GM19467 (cell line): ENCODE measurements around the gene RAB17.

ENCODE experiments used
- ATAC-seq: cut with Tn5 transposase; IDR thresholded peaks from one replicate; pipeline ENCODE4 v1.9.1; 2021; ENCODE audit warnings: mild to moderate bottlenecking, moderate library complexity; ENCODE audit not compliant: unreplicated experiment

RAB17 gene

DNA sequence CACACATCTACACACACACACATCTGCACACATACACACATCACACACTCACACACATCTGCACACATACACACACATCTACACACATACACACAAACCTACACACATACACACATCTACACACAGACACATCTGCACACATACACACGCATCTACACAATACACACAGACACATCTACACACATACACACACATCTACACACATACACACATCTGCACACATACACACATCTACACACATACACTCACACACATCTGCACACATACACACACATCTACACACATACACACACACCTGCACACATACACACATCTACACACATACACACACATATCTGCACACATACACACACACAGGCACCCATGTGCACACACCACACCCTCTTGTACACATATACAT lies 24.6 kb downstream of the RAB17 start:
- ATAC-seq, result no peak

DNA sequence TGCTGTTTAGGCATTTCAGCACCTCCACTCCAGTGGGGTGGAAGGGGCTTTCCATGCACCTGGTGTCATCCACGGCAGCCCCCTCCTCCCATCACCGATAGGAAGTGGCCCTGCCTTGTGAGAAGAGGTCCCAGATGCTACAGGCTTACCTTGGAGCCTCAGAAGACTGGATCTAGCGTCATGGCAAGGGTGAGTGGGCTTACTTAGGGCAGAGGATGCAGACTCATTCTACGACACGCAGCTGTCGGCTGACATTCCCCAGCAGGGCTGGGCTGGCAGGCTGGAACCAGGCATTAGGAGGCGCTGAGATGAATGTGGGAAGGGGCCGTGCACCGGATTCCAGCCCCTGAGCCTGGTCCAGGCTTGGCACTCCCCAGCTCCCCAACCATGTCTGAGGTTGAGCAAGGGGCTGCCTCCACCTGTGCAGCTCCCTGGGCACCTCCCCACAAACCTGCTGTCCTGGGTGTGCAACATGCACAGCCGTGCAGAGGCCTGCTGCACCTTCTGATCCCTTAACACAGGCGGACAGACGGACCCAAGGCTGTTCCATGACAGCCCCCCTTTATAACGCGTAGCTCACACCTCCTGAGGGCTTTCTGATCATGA lies 25.9 kb downstream of the RAB17 start:
- ATAC-seq, result no peak

DNA sequence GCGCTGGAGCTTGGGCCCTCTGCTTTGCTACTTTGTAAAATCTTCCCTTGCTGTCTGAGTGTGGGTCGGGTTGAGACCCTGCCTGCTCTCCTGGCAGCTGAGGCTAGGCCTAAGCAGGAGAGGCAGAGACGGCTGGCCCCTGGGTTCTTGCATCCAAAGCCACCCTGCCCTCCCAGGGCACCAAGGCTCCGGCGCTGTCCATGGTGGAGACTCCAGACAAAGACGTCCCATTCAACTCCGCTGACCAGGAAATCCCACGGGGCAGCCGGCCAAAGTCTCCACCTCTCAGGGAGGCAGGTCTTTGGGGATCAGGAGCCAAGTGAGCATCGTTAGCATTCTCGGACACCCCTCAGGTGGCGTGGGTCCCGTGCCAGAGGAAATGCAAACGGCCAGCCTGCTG lies 26.7 kb downstream of the RAB17 start:
- ATAC-seq, result no peak

DNA sequence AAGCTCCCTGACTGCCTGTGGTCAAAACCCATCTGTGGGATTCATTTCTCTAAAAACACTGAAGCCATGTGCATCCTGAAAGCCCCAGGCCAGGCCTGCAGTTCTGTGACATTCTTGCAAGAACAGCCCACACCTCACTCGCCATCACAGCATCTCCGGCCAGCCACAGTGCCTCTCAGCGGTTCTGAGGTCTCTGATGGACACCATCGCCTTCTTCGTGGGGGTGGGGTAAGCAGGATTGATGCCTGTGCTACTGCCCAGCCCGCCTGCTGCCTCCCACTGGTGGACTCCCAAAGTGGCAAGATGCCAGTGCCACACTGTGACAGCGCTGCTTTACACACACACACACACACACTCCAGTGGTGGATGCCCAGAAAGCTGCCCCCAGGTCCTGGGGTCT lies 29.3 kb downstream of the RAB17 start:
- no peak for ATAC-seq

DNA sequence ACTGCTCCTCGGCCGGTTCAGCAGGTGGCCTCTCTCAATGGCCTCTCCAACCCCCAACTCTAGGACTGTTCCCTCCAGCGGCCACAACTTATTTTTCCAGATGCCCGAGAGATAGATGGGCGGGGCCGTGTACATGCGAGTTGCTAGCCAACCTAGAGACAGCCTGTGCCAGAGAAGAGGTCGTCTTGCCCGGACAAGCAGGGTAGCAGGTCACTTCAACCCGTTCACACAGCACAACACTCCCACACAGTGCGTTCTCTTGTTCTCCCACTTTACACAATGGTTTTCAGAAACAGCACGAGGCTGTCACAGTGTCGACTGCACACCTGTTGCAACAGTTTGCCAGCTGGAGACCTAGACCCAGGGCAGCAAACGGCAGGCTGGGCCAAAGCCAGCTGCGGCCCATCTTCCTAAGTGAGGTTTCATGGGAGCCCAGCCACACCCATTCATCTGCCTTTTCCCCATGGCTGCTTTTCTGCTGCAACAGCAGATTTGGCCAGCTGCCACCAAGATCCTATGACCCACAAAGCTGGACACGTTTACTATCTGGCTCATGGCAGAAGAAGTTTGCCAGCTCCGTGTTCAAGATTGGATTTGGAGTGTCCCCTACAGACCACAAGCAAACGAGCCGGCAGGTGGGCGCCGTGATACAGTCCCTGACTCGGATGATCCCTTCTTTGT lies 31.4 kb downstream of the RAB17 start:
- no peak for ATAC-seq

DNA sequence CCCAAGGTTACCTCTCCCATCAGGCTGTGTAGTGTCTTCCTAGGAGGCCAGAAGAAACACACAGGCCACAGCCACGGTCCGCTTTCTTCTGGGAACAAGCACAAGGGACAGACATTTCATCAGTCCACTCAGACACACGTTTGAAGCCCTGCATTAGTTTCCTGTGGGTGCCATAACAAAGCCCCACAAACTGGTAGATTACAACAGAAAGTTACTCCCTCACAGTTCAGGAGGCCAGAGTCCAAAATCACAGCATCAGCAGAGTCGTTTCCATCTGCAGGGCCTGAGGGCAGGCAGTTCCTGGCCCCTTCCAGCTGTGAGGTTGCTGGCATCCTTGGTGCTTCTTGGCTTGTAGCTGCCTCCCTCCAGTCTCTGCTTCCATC lies 32.9 kb downstream of the RAB17 start:
- ATAC-seq, result peak; percentile 30

DNA sequence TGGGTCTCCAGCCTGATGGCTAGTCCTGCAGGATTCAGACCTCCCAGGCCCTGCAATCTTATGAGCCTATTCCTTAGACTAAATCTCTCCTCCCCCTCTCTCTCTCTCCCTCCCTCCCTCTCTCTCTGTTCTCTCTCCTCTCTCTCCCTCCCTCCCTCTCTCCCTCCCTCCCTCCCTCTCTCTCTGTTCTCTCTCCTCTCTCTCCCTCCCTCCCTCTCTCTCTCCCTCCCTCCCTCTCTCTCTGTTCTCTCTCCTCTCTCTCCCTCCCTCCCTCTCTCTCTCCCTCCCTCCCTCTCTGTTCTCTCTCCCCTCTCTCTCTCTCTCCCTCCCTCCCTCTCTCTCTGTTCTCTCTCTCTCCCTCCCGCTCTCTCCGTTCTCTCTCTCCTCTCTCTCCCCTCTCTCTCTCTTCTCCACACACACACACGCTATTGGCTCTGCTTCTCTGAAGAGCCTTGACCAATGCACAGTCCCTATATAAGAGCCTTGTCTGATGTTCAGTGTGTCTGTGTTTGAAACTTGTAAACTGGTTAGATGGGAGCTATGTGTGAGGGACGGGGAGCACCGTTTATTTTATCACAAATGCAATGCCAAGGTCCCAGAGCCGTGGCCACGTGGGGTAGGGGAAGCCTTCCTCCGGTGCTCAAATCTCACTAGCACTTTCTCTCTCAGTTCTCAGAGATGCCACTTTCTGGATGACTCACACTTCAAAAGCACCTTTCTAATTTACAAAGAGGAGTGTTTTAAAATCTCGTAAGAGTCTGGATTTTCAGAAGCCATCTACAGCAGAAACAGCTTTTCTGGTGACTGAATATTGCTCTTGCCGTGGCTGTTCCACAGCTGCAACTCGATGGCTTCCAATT lies 33.5 kb downstream of the RAB17 start:
- ATAC-seq, result peak; percentile 89

DNA sequence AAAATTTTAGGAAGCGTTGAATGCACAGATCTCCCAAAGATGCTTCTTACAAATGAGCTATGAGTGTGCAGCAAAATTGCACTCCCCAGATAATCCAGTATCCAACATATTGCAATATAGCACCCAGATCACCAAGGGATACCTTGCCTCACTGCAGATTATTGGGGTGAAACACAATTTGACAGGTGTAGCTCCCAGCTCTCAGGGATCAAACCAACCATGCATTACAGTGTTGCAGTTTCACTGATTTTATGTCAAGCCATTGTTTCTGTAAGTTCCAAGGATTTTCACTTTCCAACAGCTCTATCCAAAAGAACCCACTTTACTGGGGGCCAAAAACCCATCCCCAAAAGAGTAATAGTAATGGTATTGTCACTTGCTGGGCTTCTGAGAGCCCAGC lies 35.0 kb downstream of the RAB17 start:
- ATAC-seq, result no peak

DNA sequence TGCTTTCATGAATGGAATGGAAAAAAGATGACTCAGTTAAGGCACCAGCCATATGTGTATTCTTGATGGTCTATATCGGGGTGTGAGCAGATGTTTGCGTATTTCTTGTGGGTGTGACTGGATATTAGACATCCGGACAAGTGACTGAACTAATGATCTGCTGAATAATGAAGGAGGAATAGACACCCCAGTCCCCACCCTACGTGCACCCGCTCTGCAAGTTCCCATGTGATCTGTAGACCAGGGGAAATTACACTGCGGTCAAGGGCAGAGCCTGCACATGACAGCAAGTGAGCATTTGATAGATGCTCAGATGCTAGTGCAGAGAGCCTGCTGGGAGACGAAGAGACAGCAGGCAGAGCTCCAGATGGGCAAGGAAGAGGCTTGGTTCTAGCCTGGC lies 36.6 kb downstream of the RAB17 start:
- ATAC-seq, result no peak

DNA sequence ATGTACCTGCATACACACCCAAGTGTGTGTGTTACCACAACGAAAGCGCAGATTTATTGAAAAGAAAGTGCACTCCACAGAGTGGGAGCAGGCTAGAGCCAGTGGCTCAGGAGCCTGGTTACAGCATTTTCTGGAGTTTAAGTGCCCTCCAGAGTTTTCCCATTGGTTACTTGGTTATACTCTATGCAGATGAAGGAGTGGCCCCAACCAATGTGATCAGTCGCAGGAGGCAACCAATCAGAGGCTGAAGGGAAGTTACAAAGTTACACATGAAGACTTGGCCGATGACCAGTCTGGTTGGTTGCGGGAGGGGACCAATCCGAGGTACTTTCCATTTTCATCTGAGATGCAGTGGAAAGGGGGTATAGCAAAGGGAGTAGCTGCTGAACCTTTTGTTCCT lies 37.6 kb downstream of the RAB17 start:
- no peak for ATAC-seq

DNA sequence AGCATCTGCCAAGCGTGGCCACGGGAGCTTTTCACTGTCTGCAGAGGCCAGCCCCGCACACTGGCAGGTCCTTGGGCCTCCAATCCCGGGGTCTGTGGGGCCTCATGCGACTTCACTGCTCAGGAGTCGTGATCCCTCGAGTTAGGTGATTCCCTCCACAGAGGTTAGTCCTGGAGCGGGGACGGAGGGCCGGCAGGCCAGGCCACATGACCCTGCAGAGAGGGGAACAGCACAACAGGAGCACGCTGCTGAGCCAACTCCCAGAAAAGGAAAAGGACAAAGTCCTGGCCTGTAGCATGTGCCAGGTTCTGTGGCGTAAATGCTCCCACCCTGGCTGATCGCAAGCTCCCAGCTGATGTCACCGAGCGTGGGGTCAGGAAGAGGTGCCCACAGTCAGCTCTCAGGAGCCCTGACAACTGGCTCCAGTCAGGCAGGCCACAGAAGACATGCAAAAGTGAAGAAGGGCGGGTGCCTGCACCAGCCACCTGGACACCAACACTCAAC lies 39.4 kb downstream of the RAB17 start:
- no peak for ATAC-seq

DNA sequence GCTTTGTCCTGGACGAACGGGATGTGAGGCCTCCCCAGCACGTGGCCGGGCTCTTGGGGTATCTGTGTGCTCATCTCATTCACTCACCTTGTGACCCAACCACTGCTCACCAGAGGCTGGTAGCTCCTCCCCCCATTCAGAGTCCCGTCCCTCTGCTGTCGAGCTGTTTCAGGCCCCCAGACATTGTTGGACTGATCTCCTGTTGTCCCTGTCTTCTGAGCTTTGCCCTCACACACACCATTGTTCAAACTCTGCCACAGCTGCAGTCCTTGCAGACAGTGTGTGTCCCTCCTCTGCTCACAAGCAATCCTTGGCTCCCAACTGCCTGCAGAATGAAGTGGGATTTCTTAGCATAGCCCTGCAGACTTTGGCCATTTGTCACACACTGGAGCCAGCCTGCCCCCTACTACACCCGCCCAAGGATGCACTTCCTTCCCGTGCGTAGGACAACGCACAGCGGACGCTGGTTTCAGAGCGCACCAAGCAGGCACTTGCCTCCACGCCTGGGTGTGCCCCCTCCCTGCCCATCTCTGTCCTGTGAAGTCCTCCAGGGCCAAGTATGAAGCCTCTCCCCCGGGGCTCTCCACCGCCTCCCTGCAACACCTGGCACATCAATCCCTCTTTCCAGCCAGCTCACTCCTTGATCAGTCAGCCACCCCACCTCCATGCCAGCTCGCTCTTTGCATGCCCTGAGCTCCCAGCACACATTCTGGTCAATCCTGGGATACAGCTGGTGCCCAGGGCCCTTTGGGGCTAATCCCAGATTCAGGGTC lies 40.7 kb downstream of the RAB17 start:
- ATAC-seq, result no peak

DNA sequence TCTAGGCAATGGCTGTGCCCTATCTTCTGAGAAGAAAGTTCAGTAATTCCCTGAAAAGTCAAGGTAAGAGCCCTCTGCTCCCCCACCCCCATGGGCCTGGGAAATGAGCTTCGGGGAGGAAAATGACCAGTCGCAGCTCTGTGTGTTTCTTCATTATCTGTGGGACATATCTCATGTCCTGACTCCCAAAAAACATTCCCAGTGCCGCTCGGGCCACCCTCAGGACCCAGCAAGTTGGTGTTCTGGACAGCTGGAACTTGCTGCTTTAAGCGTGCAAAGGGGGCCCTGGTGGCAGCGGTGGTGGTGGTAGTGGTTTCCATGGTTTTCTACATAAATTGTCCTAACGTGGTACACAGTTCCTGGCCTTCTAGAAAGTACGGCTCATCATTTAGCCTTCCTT lies 41.3 kb downstream of the RAB17 start:
- no peak for ATAC-seq

DNA sequence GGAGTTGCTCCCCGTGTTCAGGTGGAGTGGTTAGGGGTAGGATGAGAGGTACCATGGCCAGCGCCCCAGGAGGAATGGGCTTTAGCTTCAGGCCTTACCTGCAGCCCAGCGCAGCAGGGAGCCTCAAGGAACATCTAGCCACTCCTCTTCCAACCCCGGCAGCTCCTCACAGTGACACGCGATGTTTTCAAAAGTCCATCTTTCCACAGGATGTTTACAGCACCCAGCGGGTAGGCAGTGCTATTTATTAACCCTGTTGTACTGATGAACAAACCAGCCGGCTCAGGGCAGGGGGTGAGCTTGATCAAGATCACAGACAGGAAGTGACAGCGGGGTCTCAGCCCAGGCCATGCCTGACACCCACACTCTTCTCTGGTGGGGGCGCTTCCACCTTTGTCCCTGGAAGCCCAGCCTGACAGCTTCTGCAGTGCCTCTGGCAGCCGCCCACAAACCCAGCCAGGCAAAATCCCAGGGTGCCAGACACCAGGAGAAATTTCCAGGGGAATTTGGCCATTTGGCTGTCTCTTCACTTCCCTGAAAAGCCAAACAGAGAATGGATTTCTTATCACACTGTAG lies 42.6 kb downstream of the RAB17 start:
- ATAC-seq, result no peak

DNA sequence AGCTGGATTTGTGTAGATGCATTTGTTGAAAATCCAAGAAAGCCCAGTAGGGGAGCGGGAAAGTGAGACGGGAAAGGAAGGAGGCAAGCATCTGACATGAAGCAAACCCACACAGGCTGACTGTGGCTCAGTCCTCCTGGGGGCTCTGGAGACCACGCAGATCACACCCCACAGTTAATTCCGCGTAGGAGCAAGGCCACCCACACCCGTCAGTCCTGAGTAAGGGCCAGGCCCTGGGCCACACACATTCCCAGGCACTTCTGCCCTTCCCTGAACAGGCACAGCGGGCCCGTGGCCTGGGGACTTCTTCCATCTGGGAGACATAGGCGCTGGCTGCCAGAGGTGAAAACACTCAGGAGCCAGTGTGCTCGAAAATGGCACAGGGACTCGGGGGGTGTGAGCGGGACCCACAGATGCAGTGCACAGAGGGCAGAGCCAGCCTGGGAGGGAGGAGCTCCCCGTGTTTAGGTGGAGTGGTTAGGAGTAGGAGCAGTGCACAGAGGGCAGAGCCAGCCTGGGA lies 43.6 kb downstream of the RAB17 start:
- no peak for ATAC-seq

DNA sequence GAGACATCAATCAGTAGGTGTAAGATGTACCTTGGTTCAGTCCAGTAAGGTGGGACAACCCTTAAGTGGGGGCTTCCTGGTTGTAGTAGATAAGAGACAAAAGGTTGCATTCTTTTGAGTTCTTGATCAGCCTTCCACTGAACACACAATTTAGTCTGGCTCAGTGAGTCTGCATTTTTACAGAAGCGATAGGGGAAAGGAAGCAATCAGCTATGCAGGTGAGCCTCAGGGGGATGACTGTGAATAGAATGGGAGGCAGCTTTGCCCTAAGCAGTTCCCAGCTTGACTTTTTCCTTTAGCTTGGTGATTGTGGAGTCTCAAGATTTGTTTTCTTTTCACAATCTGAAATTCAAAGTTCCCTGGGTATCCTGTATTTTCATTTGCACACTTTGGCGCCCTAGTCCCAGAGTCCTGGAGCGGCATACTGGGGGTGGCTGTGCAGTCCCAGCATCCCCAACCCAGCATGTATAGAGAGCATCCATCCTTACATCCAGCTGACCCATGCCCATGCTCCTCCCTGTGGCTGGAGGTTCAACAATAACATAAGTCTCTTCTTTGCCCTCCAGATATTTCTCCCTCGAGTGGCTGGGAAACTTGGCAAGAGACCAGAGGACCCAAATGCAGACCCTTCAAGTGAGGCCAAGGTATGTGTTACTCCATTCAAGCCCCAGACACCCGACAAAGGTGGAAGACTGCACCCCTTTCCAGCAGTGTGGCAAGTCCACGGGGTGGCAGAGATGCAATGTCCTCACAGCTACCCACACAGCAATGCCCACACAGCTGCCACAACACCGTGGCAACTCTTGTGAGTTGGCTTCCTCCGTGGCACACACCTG lies 44.3 kb downstream of the RAB17 start:
- ATAC-seq, result no peak

DNA sequence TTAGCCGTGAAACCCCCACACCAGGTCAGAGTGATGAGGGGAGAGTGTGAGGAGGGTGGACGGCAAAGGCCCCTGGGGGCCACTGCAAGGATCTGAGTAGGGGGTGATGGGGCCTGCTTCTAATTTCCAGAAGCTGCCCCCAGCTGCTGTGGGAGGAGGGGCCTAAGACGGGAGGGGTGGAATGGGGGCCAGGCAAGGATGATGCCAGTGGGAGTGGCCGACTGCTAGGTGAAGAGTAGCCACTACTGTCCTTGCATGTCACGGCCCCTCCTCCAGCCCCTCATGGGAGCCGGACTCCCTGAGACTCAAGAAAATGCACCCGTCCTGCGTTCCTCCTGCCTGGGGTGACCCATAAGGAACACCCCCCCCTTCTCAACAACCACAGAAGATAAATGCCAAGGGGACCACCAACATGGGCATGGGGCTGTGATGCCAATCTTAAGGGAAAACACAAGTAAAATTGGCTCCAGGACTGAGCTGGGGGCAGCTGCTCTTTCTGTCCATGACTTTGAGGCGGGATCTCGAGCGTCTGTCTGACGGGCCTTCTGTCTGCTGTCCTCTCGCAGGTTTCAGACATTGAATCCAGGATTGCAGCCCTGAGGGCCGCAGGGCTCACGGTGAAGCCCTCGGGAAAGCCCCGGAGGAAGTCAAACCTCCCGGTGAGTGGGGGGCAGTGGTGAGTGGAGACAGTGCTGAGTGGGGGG lies 48.4 kb downstream of the RAB17 start:
- ATAC-seq, result no peak

DNA sequence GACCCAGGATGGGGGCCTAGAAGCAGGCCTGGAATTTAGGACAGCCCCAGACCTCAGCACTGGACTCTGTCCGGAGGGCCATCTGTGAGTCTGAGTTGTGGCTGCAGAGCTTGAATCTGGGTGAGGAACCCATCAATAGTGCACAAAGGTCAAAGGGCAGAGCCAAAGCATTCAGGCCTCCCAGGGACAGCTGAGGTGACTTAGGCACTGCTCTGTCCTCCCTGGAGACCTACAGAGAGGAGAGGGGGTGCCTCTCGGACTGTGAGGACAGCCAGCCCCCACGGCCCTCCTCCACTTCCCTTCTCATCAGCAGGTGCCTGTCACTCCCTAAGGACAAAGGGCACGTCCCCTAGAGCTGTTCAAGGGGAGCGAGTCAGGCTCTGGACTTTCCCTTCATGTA lies 49.3 kb downstream of the RAB17 start:
- ATAC-seq, result no peak

DNA sequence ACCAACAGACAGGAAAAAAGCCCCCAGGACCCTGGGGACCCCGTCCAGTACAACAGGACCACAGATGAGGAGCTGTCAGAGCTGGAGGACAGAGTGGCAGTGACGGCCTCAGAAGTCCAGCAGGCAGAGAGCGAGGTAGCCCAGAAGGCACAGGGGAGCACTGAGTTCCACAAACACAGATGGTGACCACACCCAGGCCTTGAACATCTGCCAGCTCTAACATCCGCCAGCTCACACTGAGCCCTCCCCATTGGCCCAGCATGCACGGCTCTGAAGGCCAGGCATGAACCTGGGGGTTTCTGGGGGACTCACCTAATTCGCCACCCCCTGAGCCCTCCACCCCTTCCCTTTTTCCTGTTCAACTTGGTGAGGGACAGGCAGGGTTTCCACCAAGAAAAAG lies 49.7 kb downstream of the RAB17 start:
- no peak for ATAC-seq
